ENCODE data around the gene ZFP92. TPM values are rescaled to one million over a fixed set of nuclear protein-coding genes. Genes with fewer than 3 reads are reported as not detected.

ZFP92 gene
- total RNA-seq, 2 experiments from 2014 or later = 0.03 TPM; not detected in 1

GRCh38 chrX:153408221-153408721 lies 3.0 kb upstream of the ZFP92 start:
- no peak overlapping the region for H3K4me2 ChIP-seq (ENCODE audit: low read length)
- H2AFZ ChIP-seq (ENCODE audit: low read length) = no peak overlapping the region
- POLR2A ChIA-PET = no interaction called here
- H3K36me3 ChIP-seq (ENCODE audit: insufficient read depth, low read length) = no peaks in the 10 kb centered on the region
- BruUV-seq (replicated peaks) = no TSS peak
- H3K4me1 ChIP-seq (ENCODE audit: insufficient read depth, low read length, poor library complexity, severe bottlenecking) = peaks cover 3% of the 10 kb centered on the region
- H3K27ac ChIP-seq (ENCODE audit: low read depth, low read length, poor library complexity, severe bottlenecking) = no peak overlapping the region
- H3K9me3 ChIP-seq (ENCODE audit: low read length) = no peaks in the 10 kb centered on the region
- DNase-seq (ENCODE audit: low spot score) = no peak
- H3K9me2 ChIP-seq (ENCODE audit: insufficient read depth, low read length) = no peaks in the 10 kb centered on the region
- no peaks in the 10 kb centered on the region for H4K20me1 ChIP-seq (ENCODE audit: insufficient read depth, low read length)
- no peak overlapping the region for H3K4me3 ChIP-seq (ENCODE audit: low read depth, low read length, poor library complexity, severe bottlenecking)
- intact Hi-C loops (cut with micrococcal nuclease; ENCODE audit: unreplicated experiment) = no loop called here
- no peaks in the 10 kb centered on the region for H3K79me2 ChIP-seq (ENCODE audit: insufficient read depth, low read depth, low read length)
- CTCF ChIA-PET (ENCODE audit: unreplicated experiment) = no interaction called here
- TF ChIP-seq CTCF (conservative IDR thresholded peaks at IDR 0.05; ENCODE audit: low read length) (no peak), EZH2phosphoT487 (IDR thresholded peaks at IDR 0.05; ENCODE audit: borderline replicate concordance, low read depth, low read length) (no peak)

- H4K20me1 ChIP-seq (ENCODE audit: insufficient read depth, low read length) = no peaks in the 10 kb centered on the region
- ChIA-PET POLR2A (no interaction called here), CTCF (ENCODE audit: unreplicated experiment) (no interaction called here)
- TF ChIP-seq CTCF (conservative IDR thresholded peaks at IDR 0.05; ENCODE audit: low read length) = no peak
- no TSS peak for BruUV-seq (replicated peaks)
- no peaks in the 10 kb centered on the region for H3K9me2 ChIP-seq (ENCODE audit: insufficient read depth, low read length)
- no peaks in the 10 kb centered on the region for H3K9me3 ChIP-seq (ENCODE audit: low read length)
- no peak for DNase-seq (ENCODE audit: low spot score)
- H3K4me2 ChIP-seq (ENCODE audit: low read length) = no peak overlapping the region
- no peaks in the 10 kb centered on the region for H3K36me3 ChIP-seq (ENCODE audit: insufficient read depth, low read length)
- no peak overlapping the region for H2AFZ ChIP-seq (ENCODE audit: low read length)
- peaks cover 3% of the 10 kb centered on the region for H3K4me1 ChIP-seq (ENCODE audit: insufficient read depth, low read length, poor library complexity, severe bottlenecking)
- H3K79me2 ChIP-seq (ENCODE audit: insufficient read depth, low read depth, low read length) = no peaks in the 10 kb centered on the region
- intact Hi-C loops (cut with micrococcal nuclease; ENCODE audit: unreplicated experiment) = no loop called here
- no peak overlapping the region for H3K4me3 ChIP-seq (ENCODE audit: low read depth, low read length, poor library complexity, severe bottlenecking)
- H3K27ac ChIP-seq (ENCODE audit: low read depth, low read length, poor library complexity, severe bottlenecking) = no peak overlapping the region
These were observed 2.4 kb upstream of the ZFP92 start for GRCh38 chrX:153408871-153409351.

GRCh38 chrX:153409414-153410101 lies 1.7 kb upstream of the ZFP92 start:
- H2AFZ ChIP-seq (ENCODE audit: low read length) = no peak overlapping the region
- no peaks in the 10 kb centered on the region for H3K79me2 ChIP-seq (ENCODE audit: insufficient read depth, low read depth, low read length)
- TF ChIP-seq EZH2phosphoT487 (IDR thresholded peaks at IDR 0.05; ENCODE audit: borderline replicate concordance, low read depth, low read length) (no peak), CTCF (conservative IDR thresholded peaks at IDR 0.05; ENCODE audit: low read length) (no peak)
- no peaks in the 10 kb centered on the region for H3K36me3 ChIP-seq (ENCODE audit: insufficient read depth, low read length)
- H3K4me1 ChIP-seq (ENCODE audit: insufficient read depth, low read length, poor library complexity, severe bottlenecking) = peaks cover 3% of the 10 kb centered on the region
- H3K4me2 ChIP-seq (ENCODE audit: low read length) = no peak overlapping the region
- ChIA-PET CTCF (ENCODE audit: unreplicated experiment) (no interaction called here), POLR2A (no interaction called here)
- H3K4me3 ChIP-seq (ENCODE audit: low read depth, low read length, poor library complexity, severe bottlenecking) = no peak overlapping the region
- H3K9me3 ChIP-seq (ENCODE audit: low read length) = no peaks in the 10 kb centered on the region
- intact Hi-C loops (cut with micrococcal nuclease; ENCODE audit: unreplicated experiment) = no loop called here
- no TSS peak for BruUV-seq (replicated peaks)
- H3K27ac ChIP-seq (ENCODE audit: low read depth, low read length, poor library complexity, severe bottlenecking) = no peak overlapping the region
- no peaks in the 10 kb centered on the region for H4K20me1 ChIP-seq (ENCODE audit: insufficient read depth, low read length)
- no peaks in the 10 kb centered on the region for H3K9me2 ChIP-seq (ENCODE audit: insufficient read depth, low read length)
- no peak for DNase-seq (ENCODE audit: low spot score)
